Measurements from ENCODE around the gene SQOR.
"Not testable (repeated sequence)": the region's sequence is repeated elsewhere in the genome, so short reads cannot be mapped to it uniquely, and the experiment has no call there.

SQOR gene

DNA sequence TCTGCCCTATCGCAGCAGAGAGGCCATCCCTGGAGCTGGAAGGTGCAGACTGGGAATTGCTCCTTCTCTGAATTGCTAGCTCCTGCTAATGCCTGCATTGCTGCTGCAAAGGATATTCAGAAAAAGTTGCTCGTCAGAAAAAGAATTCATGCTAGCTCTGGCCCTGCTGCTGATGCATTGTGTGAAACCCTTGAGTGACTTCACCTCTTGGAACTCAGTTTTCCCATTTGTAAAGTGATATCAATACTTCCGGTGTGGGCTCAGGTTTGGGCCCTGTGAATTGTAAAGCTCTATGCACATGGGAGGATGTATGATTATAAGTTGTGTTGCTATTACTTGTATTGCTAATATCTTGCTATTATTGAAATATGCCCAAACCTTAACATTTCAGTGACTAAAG lies 11.4 kb downstream of the SQOR start:
- no peaks in the 10 kb centered on the region for H3K36me3 ChIP-seq (ENCODE audit: control insufficient read depth, low read length)
- H3K27ac ChIP-seq (ENCODE audit: low read depth, low read length) = no peak overlapping the region
- no peaks in the 10 kb centered on the region for H3K79me2 ChIP-seq (ENCODE audit: control insufficient read depth, low read length)
- H3K9me2 ChIP-seq (replicated peaks; ENCODE audit: control insufficient read depth, low read length) = no peaks in the 10 kb centered on the region
- H3K4me1 ChIP-seq (ENCODE audit: control insufficient read depth, low read length) = no peaks in the 10 kb centered on the region
- no peaks in the 10 kb centered on the region for H3K27me3 ChIP-seq (ENCODE audit: control insufficient read depth, low read length)
- no peak overlapping the region for H3K4me3 ChIP-seq (ENCODE audit: low read length)
- no peak overlapping the region for H3K4me2 ChIP-seq (ENCODE audit: low read length)
- H3K9me3 ChIP-seq (ENCODE audit: control insufficient read depth, insufficient read depth, low read length) = no peaks in the 10 kb centered on the region; the same call in 1 of the 2 replicates
- TF ChIP-seq, protein P1, sequence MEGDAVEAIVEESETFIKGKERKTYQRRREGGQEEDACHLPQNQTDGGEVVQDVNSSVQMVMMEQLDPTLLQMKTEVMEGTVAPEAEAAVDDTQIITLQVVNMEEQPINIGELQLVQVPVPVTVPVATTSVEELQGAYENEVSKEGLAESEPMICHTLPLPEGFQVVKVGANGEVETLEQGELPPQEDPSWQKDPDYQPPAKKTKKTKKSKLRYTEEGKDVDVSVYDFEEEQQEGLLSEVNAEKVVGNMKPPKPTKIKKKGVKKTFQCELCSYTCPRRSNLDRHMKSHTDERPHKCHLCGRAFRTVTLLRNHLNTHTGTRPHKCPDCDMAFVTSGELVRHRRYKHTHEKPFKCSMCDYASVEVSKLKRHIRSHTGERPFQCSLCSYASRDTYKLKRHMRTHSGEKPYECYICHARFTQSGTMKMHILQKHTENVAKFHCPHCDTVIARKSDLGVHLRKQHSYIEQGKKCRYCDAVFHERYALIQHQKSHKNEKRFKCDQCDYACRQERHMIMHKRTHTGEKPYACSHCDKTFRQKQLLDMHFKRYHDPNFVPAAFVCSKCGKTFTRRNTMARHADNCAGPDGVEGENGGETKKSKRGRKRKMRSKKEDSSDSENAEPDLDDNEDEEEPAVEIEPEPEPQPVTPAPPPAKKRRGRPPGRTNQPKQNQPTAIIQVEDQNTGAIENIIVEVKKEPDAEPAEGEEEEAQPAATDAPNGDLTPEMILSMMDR (IDR thresholded peaks at IDR 0.05; ENCODE audit: low read depth, low read length, poor library complexity, severe bottlenecking) = no peak
- TF ChIP-seq EZH2phosphoT487 (IDR thresholded peaks at IDR 0.05; ENCODE audit: borderline replicate concordance, low read length) = no peak
- H3F3A ChIP-seq (ENCODE audit: control insufficient read depth, insufficient read depth) = no peaks in the 10 kb centered on the region
- no peaks in the 10 kb centered on the region for H4K20me1 ChIP-seq (ENCODE audit: control insufficient read depth, insufficient read depth, low read depth, low read length)

GRCh38 chr15:45647828-45648227 lies 13.0 kb downstream of the SQOR start:
- no peaks in the 10 kb centered on the region for H3K27me3 ChIP-seq (ENCODE audit: control insufficient read depth, low read length)
- TF ChIP-seq EZH2phosphoT487 (IDR thresholded peaks at IDR 0.05; ENCODE audit: borderline replicate concordance, low read length) = no peak
- TF ChIP-seq, protein P1 (IDR thresholded peaks at IDR 0.05; ENCODE audit: low read depth, low read length, poor library complexity, severe bottlenecking) = no peak
- H3K4me2 ChIP-seq (ENCODE audit: low read length) = no peak overlapping the region
- H3K4me3 ChIP-seq (ENCODE audit: low read length) = no peak overlapping the region
- no peak overlapping the region for H3K27ac ChIP-seq (ENCODE audit: low read depth, low read length)
- H3K4me1 ChIP-seq (ENCODE audit: control insufficient read depth, low read length) = no peaks in the 10 kb centered on the region
- no peaks in the 10 kb centered on the region; the same call in 1 of the 2 replicates for H3K9me3 ChIP-seq (ENCODE audit: control insufficient read depth, insufficient read depth, low read length)
- H4K20me1 ChIP-seq (ENCODE audit: control insufficient read depth, insufficient read depth, low read depth, low read length) = no peaks in the 10 kb centered on the region
- no peaks in the 10 kb centered on the region for H3F3A ChIP-seq (ENCODE audit: control insufficient read depth, insufficient read depth)
- H3K9me2 ChIP-seq (replicated peaks; ENCODE audit: control insufficient read depth, low read length) = no peaks in the 10 kb centered on the region
- H3K36me3 ChIP-seq (ENCODE audit: control insufficient read depth, low read length) = no peaks in the 10 kb centered on the region
- H3K79me2 ChIP-seq (ENCODE audit: control insufficient read depth, low read length) = no peaks in the 10 kb centered on the region

GRCh38 chr15:45648521-45649200 lies 13.8 kb downstream of the SQOR start:
- no peak overlapping the region for H3K4me2 ChIP-seq (ENCODE audit: low read length)

DNA sequence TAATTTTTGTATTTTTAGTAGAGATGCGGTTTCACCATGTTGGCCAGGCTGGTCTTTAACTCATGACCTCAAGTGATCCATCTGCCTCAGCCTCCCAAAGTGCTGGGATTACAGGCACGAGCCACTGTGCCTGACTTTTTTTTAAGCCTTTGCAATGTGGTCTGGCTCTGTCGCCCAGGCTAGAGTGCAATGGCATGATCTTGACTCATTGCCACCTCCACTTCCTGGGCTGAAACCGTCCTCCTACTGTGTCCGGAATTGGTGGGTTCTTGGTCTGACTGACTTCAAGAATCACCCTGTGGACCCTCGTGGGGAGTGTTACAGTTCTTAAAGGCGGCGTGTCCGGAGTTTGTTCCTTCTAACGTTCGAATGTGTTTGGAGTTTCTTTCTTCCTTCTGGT lies 15.2 kb downstream of the SQOR start:
- not testable (repeated sequence) for H3K9me3 ChIP-seq (ENCODE audit: control insufficient read depth, insufficient read depth, low read length); H3K4me3 ChIP-seq (ENCODE audit: low read length); H3K9me2 ChIP-seq (replicated peaks; ENCODE audit: control insufficient read depth, low read length); H3F3A ChIP-seq (ENCODE audit: control insufficient read depth, insufficient read depth); H3K36me3 ChIP-seq (ENCODE audit: control insufficient read depth, low read length); H3K4me1 ChIP-seq (ENCODE audit: control insufficient read depth, low read length); H3K4me2 ChIP-seq (ENCODE audit: low read length); H3K27ac ChIP-seq (ENCODE audit: low read depth, low read length); H3K27me3 ChIP-seq (ENCODE audit: control insufficient read depth, low read length); H4K20me1 ChIP-seq (ENCODE audit: control insufficient read depth, insufficient read depth, low read depth, low read length); H3K79me2 ChIP-seq (ENCODE audit: control insufficient read depth, low read length)

More at GRCh38 chr15:45648521-45649200, 13.8 kb downstream of the SQOR start:
- H3K36me3 ChIP-seq (ENCODE audit: control insufficient read depth, low read length) = no peaks in the 10 kb centered on the region
- H3K27ac ChIP-seq (ENCODE audit: low read depth, low read length) = no peak overlapping the region
- no peaks in the 10 kb centered on the region for H3K9me2 ChIP-seq (replicated peaks; ENCODE audit: control insufficient read depth, low read length)
- no peaks in the 10 kb centered on the region for H3F3A ChIP-seq (ENCODE audit: control insufficient read depth, insufficient read depth)
- H3K9me3 ChIP-seq (ENCODE audit: control insufficient read depth, insufficient read depth, low read length) = no peaks in the 10 kb centered on the region; the same call in 1 of the 2 replicates
- no peaks in the 10 kb centered on the region for H3K27me3 ChIP-seq (ENCODE audit: control insufficient read depth, low read length)
- no peaks in the 10 kb centered on the region for H3K79me2 ChIP-seq (ENCODE audit: control insufficient read depth, low read length)
- H4K20me1 ChIP-seq (ENCODE audit: control insufficient read depth, insufficient read depth, low read depth, low read length) = no peaks in the 10 kb centered on the region
- no peak overlapping the region for H3K4me3 ChIP-seq (ENCODE audit: low read length)
- H3K4me1 ChIP-seq (ENCODE audit: control insufficient read depth, low read length) = no peaks in the 10 kb centered on the region
- TF ChIP-seq, protein P1 (IDR thresholded peaks at IDR 0.05; ENCODE audit: low read depth, low read length, poor library complexity, severe bottlenecking) = no peak
- no peak for TF ChIP-seq EZH2phosphoT487 (IDR thresholded peaks at IDR 0.05; ENCODE audit: borderline replicate concordance, low read length)
